Type B pancreatic cell (in vitro differentiated cells): ENCODE results near the gene F2RL2. TPM values are rescaled to one million over a fixed set of nuclear protein-coding genes. Genes with fewer than 3 reads are reported as not detected.
A peak's percentile ranks its signal among the peaks of the same experiment; 100 is the strongest.

Experiments used
- DNase-seq: peaks from one replicate; pipeline ENCODE4 v3.0.0; 2021; ENCODE audit warnings: mixed read lengths; ENCODE audit not compliant: unreplicated experiment; ENCODE audit errors: extremely low spot score
- H3K27ac Mint-ChIP-seq: 2 replicates; pipeline ENCODE4 v1.8.0; 2021; ENCODE audit warnings: mild to moderate bottlenecking, mixed read lengths
- H3K27me3 Mint-ChIP-seq: 2 replicates; pipeline ENCODE4 v1.8.0; 2021; ENCODE audit warnings: mixed read lengths
- H3K36me3 Mint-ChIP-seq: 2 replicates; pipeline ENCODE4 v1.8.0; 2021; ENCODE audit warnings: mixed read lengths
- H3K4me1 Mint-ChIP-seq: one replicate; pipeline ENCODE4 v1.8.0; 2021; ENCODE audit warnings: mixed read lengths; ENCODE audit not compliant: unreplicated experiment
- H3K4me3 Mint-ChIP-seq: 2 replicates; pipeline ENCODE4 v1.8.0; 2021; ENCODE audit warnings: mild to moderate bottlenecking, mixed read lengths
- H3K9me3 Mint-ChIP-seq: 2 replicates; pipeline ENCODE4 v1.8.0; 2021; ENCODE audit warnings: mixed read lengths
- CTCF ChIP-seq: fragments of 200-600 bp; sonication (generic); conservative IDR thresholded peaks from 2 replicates; pipeline ENCODE4 v1.5.0; 2021; ENCODE audit warnings: antibody characterized with exemption, mild to moderate bottlenecking
- long read RNA-seq: library from polyadenylated mRNA; unstranded; transcript quantifications from one replicate; pipeline ENCODE4 v2.0.0, GENCODE V29; 2020
- total RNA-seq: library from RNA; stranded (reverse); gene quantifications from 2 replicates; pipeline ENCODE4 v1.2.1, GENCODE V29; 2021; ENCODE audit warnings: low replicate concordance

F2RL2 gene, protein sequence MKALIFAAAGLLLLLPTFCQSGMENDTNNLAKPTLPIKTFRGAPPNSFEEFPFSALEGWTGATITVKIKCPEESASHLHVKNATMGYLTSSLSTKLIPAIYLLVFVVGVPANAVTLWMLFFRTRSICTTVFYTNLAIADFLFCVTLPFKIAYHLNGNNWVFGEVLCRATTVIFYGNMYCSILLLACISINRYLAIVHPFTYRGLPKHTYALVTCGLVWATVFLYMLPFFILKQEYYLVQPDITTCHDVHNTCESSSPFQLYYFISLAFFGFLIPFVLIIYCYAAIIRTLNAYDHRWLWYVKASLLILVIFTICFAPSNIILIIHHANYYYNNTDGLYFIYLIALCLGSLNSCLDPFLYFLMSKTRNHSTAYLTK
- total RNA-seq: 0.29 and 5.1 TPM in 2 replicates
- long read RNA-seq: 0 reads

DNA sequence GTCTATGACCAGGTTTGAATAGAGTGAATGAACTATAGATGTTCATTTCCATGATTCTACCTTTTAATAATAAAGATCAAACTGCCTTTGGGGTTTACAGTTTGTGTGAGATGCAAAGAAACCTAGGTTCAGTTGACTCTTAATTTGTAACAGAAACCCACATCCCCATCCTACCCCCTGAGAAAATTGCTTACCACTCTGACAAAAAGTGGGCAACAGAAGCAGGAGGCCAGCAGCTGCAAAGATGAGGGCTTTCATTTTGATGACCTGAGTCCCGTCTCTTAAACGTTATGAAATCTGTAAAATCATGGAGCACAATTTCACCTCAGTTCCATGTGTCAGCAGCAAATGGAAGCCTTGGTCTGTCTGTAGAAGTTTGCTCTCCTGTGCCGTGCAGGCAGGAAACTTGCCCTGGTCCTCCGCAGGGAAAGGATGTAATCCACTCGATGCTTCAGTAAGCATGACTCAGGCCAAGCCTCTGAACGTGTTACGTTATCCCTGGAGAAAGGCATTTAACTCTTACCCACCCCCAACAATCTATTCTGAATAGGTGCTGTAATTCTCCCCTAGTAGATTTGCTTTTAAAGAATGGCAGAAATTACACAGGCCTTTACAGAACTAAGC lies at the start of gene F2RL2:
Gene F2RL2, minus strand, starts transcription at position 431 of the 624 bp plus-strand sequence. Its CDS starts 173 bp downstream, at position 258.
- Mint-ChIP-seq H3K9me3 (no peaks in the 10 kb centered on the region), H3K4me3 (peak within 1 kb of the TSS; percentile 79), H3K4me1 (peaks cover 23% of the 10 kb centered on the region), H3K27ac (peak within 1 kb of the TSS; percentile 74), H3K36me3 (no peaks in the 10 kb centered on the region), H3K27me3 (peaks cover 4% of the 10 kb centered on the region)
- no peak for DNase-seq
- no peak for TF ChIP-seq CTCF

DNA sequence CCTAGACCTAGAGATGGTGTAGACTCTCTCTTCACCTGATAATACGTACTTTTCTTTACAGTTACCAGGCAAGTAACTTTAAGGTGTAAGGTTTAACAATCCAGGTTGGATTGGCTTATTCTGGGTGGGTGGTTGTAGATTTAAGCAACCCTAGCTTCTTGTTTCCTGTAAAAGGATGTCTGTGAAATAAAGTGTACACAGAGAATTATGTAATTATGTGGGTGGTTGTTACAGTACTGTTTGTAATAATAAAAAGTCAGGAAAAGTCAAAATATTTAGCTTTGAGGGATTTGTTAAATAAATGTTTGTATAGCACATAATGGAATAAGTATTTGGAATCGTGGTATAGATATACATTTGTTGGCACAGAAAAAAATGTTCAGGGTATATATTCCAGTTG lies 49.0 kb upstream of the F2RL2 start:
- Mint-ChIP-seq H3K27me3 (no peaks in the 10 kb centered on the region), H3K27ac (no peak overlapping the region), H3K4me3 (no peak overlapping the region), H3K36me3 (peaks cover 5% of the 10 kb centered on the region), H3K4me1 (no peaks in the 10 kb centered on the region), H3K9me3 (peaks cover 5% of the 10 kb centered on the region)
- TF ChIP-seq CTCF: no peak
- no peak for DNase-seq

- Mint-ChIP-seq H3K4me3 (no peak overlapping the region), H3K27ac (no peak overlapping the region), H3K4me1 (no peaks in the 10 kb centered on the region), H3K36me3 (peaks cover 5% of the 10 kb centered on the region), H3K27me3 (no peaks in the 10 kb centered on the region), H3K9me3 (peaks cover 5% of the 10 kb centered on the region)
- no peak for TF ChIP-seq CTCF
- no peak for DNase-seq
Observed at GRCh38 chr5:76670508-76670907, 47.3 kb upstream of the F2RL2 start.

- no peaks in the 10 kb centered on the region for H3K27me3 Mint-ChIP-seq
- no peaks in the 10 kb centered on the region for H3K4me1 Mint-ChIP-seq
- H3K36me3 Mint-ChIP-seq: peaks cover 5% of the 10 kb centered on the region
- H3K27ac Mint-ChIP-seq: no peak overlapping the region
- TF ChIP-seq CTCF: no peak
- DNase-seq: no peak
- H3K9me3 Mint-ChIP-seq: peaks cover 5% of the 10 kb centered on the region
- no peak overlapping the region for H3K4me3 Mint-ChIP-seq
Observed at GRCh38 chr5:76669245-76669644, 46.0 kb upstream of the F2RL2 start.

- Mint-ChIP-seq H3K36me3 (peaks cover 9% of the 10 kb centered on the region), H3K4me3 (no peak overlapping the region)
Observed at GRCh38 chr5:76667495-76667894, 44.3 kb upstream of the F2RL2 start.

More at GRCh38 chr5:76667495-76667894, 44.3 kb upstream of the F2RL2 start:
- Mint-ChIP-seq H3K27me3 (no peaks in the 10 kb centered on the region), H3K27ac (no peak overlapping the region), H3K9me3 (peaks cover 5% of the 10 kb centered on the region), H3K4me1 (no peaks in the 10 kb centered on the region)
- TF ChIP-seq CTCF: no peak
- DNase-seq: no peak
